H1 (cell line): ENCODE results near the gene SLC44A5. TPM values are rescaled to one million over a fixed set of nuclear protein-coding genes. Genes with fewer than 3 reads are reported as not detected.

Source experiments
- CTCF ChIA-PET: fragments of 300-600 bp; sonication (Branson Sonifier 250); formaldehyde crosslinking; loops from one replicate; lab custom pipeline; 2021; ENCODE audit not compliant: partially characterized antibody; lab: Charles Lee
- POLR2A ChIA-PET: fragments of 300-600 bp; sonication (Branson Sonifier 250); formaldehyde crosslinking; loops from one replicate; lab custom pipeline; 2021; ENCODE audit warnings: inconsistent platforms; ENCODE audit not compliant: partially characterized antibody; lab: Charles Lee
- DNase-seq, 2 experiments: peaks; one replicate each; pipeline versions ENCODE4 v3.0.0 to v3.0.0-alpha.2; 2010 to 2022; ENCODE audit warnings: low spot score in 2 of 2, low read depth in 1 of 2, mixed read lengths in 1 of 2
- FAIRE-seq: peaks from 2 replicates; lab custom pipeline; 2011; peaks lifted over from hg19 to GRCh38; lab: Jason Lieb, UNC
- H2AFZ ChIP-seq: 2 replicates; pipeline ENCODE4 v1.8.1; 2012; ENCODE audit warnings: low read length, inconsistent platforms
- H2AK5ac ChIP-seq: 2 replicates; pipeline ENCODE4 v1.6.1; 2013; ENCODE audit warnings: low read depth, low read length
- H2BK120ac ChIP-seq: replicated peaks from 2 replicates; pipeline ENCODE3; 2013; ENCODE audit warnings: low read depth, low read length, inconsistent platforms
- H2BK12ac ChIP-seq: 2 replicates; pipeline ENCODE4 v1.6.1; 2013; ENCODE audit warnings: low read depth, low read length
- H2BK15ac ChIP-seq: 2 replicates; pipeline ENCODE4 v1.6.1; 2013; ENCODE audit warnings: low read length
- H2BK20ac ChIP-seq: 2 replicates; pipeline ENCODE4 v1.6.1; 2013; ENCODE audit warnings: low read length
- H2BK5ac ChIP-seq: 2 replicates; pipeline ENCODE4 v1.6.1; 2013; ENCODE audit warnings: low read depth, low read length
- H3K14ac ChIP-seq: 2 replicates; pipeline ENCODE4 v1.6.1; 2013; ENCODE audit warnings: inconsistent platforms; ENCODE audit not compliant: insufficient read length
- H3K18ac ChIP-seq: 2 replicates; pipeline ENCODE4 v1.6.1; 2013; ENCODE audit warnings: low read length; ENCODE audit errors: extremely low read depth
- H3K23ac ChIP-seq: 2 replicates; pipeline ENCODE4 v1.6.1; 2013; ENCODE audit warnings: inconsistent platforms; ENCODE audit not compliant: insufficient read length
- H3K23me2 ChIP-seq: 2 replicates; pipeline ENCODE4 v1.6.1; 2013; ENCODE audit warnings: low read depth, low read length
- H3K27ac ChIP-seq: 2 replicates; pipeline ENCODE4 v1.6.1; 2011; ENCODE audit warnings: low read depth, low read length, inconsistent platforms
- H3K27me3 ChIP-seq, 4 experiments: replicated peaks in 1 of 4; 1 replicate in 1 of 4; 2 replicates in 3 of 4; pipeline versions ENCODE4 v1.6.1 to v1.8.1; 2011 to 2013; ENCODE audit warnings: low read length in 3 of 4, mild to moderate bottlenecking in 3 of 4, inconsistent platforms in 2 of 4, mixed read lengths in 2 of 4, moderate library complexity in 1 of 4; ENCODE audit not compliant: control insufficient read depth in 3 of 4, insufficient read depth in 3 of 4; ENCODE audit errors: extremely low read depth in 1 of 4
- H3K36me3 ChIP-seq, 4 experiments: 2 replicates each; pipeline versions ENCODE4 v1.6.1 to v1.8.1; 2011 to 2013; ENCODE audit warnings: mild to moderate bottlenecking in 4 of 4, low read length in 3 of 4, moderate library complexity in 2 of 4, control low read depth in 1 of 4, inconsistent platforms in 1 of 4; ENCODE audit not compliant: insufficient read depth in 4 of 4, control insufficient read depth in 2 of 4
- H3K4ac ChIP-seq: replicated peaks from 2 replicates; pipeline ENCODE3; 2013; ENCODE audit warnings: low read length, low read depth, mixed read lengths, inconsistent platforms; ENCODE audit not compliant: insufficient read length
- H3K4me1 ChIP-seq, 4 experiments: replicated peaks in 1 of 4; 1 replicate in 1 of 4; 2 replicates in 3 of 4; pipeline versions ENCODE4 v1.6.1 to v1.8.1; 2011 to 2013; ENCODE audit warnings: low read length in 3 of 4, inconsistent platforms in 2 of 4, mixed read lengths in 1 of 4; ENCODE audit not compliant: insufficient read depth in 4 of 4, control insufficient read depth in 3 of 4
- H3K4me2 ChIP-seq, 2 experiments: 2 replicates each; pipeline versions ENCODE4 v1.6.1 to v1.8.1; 2011 to 2013; ENCODE audit warnings: low read depth in 2 of 2, low read length in 2 of 2, control low read depth in 1 of 2, inconsistent platforms in 1 of 2, mild to moderate bottlenecking in 1 of 2; ENCODE audit not compliant: insufficient read depth in 1 of 2
- H3K4me3 ChIP-seq, 4 experiments: fragments of 200-600, 300-600 bp in 1 of 4; sonication (generic), shearing (Covaris generic), sonication (Bioruptor Twin) in 1 of 4; 2 replicates each; pipeline versions ENCODE4 v1.5.1 to v1.8.1; 2011 to 2016; ENCODE audit warnings: low read length in 4 of 4, low read depth in 3 of 4, control low read depth in 2 of 4, inconsistent platforms in 2 of 4, mild to moderate bottlenecking in 2 of 4, mixed read lengths in 1 of 4, moderate library complexity in 1 of 4; ENCODE audit not compliant: insufficient read depth in 2 of 4; ENCODE audit errors: extremely low read depth in 1 of 4
- H3K56ac ChIP-seq: replicated peaks from 2 replicates; pipeline ENCODE3; 2013; ENCODE audit warnings: low read depth, mild to moderate bottlenecking, mixed read lengths, low read length, inconsistent platforms; ENCODE audit not compliant: insufficient read length
- H3K79me1 ChIP-seq: 2 replicates; pipeline ENCODE4 v1.6.1; 2013; ENCODE audit warnings: low read depth, low read length, control low read depth
- H3K79me2 ChIP-seq, 2 experiments: 2 replicates each; pipeline versions ENCODE4 v1.6.1 to v1.8.1; 2012 to 2013; ENCODE audit warnings: low read length in 2 of 2, mild to moderate bottlenecking in 2 of 2, inconsistent platforms in 1 of 2; ENCODE audit not compliant: insufficient read depth in 2 of 2, control insufficient read depth in 1 of 2
- H3K9ac ChIP-seq, 4 experiments: replicated peaks in 1 of 4; 1 replicate in 1 of 4; 2 replicates in 3 of 4; pipeline versions ENCODE4 v1.6.1 to v1.8.1; 2011 to 2013; ENCODE audit warnings: low read depth in 3 of 4, low read length in 3 of 4, control low read depth in 2 of 4, mild to moderate bottlenecking in 2 of 4, moderate library complexity in 2 of 4, inconsistent platforms in 1 of 4; ENCODE audit errors: extremely low read depth in 1 of 4
- H3K9me3 ChIP-seq, 2 experiments: 2 replicates each; pipeline versions ENCODE4 v1.6.1 to v1.8.1; 2012 to 2013; ENCODE audit warnings: mild to moderate bottlenecking in 2 of 2, moderate library complexity in 2 of 2, control low read depth in 1 of 2, inconsistent platforms in 1 of 2, low read depth in 1 of 2, low read length in 1 of 2, mixed read lengths in 1 of 2; ENCODE audit not compliant: insufficient read depth in 2 of 2
- H4K20me1 ChIP-seq, 2 experiments: replicated peaks in 1 of 2; 2 replicates each; pipeline versions ENCODE3 to v1.8.1; 2011 to 2013; ENCODE audit warnings: inconsistent platforms in 2 of 2, low read length in 2 of 2, mild to moderate bottlenecking in 1 of 2; ENCODE audit not compliant: insufficient read depth in 2 of 2, control insufficient read depth in 1 of 2
- H4K5ac ChIP-seq: 2 replicates; pipeline ENCODE4 v1.6.1; 2013; ENCODE audit warnings: low read length, low read depth, mixed read lengths, inconsistent platforms; ENCODE audit not compliant: insufficient read length
- H4K8ac ChIP-seq: 2 replicates; pipeline ENCODE4 v1.8.0; 2013; ENCODE audit warnings: mild to moderate bottlenecking, moderate library complexity, low read length, inconsistent platforms; ENCODE audit not compliant: insufficient read depth; ENCODE audit errors: extremely low read depth
- H4K91ac ChIP-seq: replicated peaks from 2 replicates; pipeline ENCODE3; 2013; ENCODE audit warnings: low read length, mixed read lengths, inconsistent platforms; ENCODE audit not compliant: insufficient read length
- EP300 ChIP-seq, 2 experiments: IDR thresholded peaks; 1 replicate in 1 of 2; 2 replicates in 1 of 2; pipeline ENCODE4 v1.6.1; 2011 to 2012; ENCODE audit warnings: low read depth in 2 of 2, low read length in 2 of 2, mild to moderate bottlenecking in 2 of 2, borderline replicate concordance in 1 of 2, inconsistent platforms in 1 of 2, moderate library complexity in 1 of 2
- EZH2 ChIP-seq: fragments of 200-600 bp; sonication (generic); IDR thresholded peaks from 2 replicates; pipeline ENCODE4 v1.7.1; 2012; ENCODE audit warnings: low read depth, mild to moderate bottlenecking, moderate library complexity, low read length, inconsistent platforms; ENCODE audit not compliant: severe bottlenecking
- HDAC2 ChIP-seq, 2 experiments: fragments of 300-600 bp in 1 of 2; sonication (generic) in 1 of 2; IDR thresholded peaks; 2 replicates each; pipeline ENCODE4 v1.6.1; 2011 to 2012; ENCODE audit warnings: low read depth in 2 of 2, low read length in 2 of 2, mild to moderate bottlenecking in 2 of 2, moderate library complexity in 2 of 2, borderline replicate concordance in 1 of 2, inconsistent platforms in 1 of 2
- NANOG ChIP-seq: IDR thresholded peaks from 2 replicates; pipeline ENCODE4 v1.6.1; 2011; ENCODE audit warnings: low read length, low read depth, mild to moderate bottlenecking, inconsistent platforms; ENCODE audit not compliant: insufficient read depth, poor library complexity, severe bottlenecking
- PHF8 ChIP-seq: fragments of 200-600 bp; sonication (generic); conservative IDR thresholded peaks from 2 replicates; pipeline ENCODE4 v1.7.1; 2012; ENCODE audit warnings: low read depth, mild to moderate bottlenecking, inconsistent platforms, low read length, moderate library complexity
- POLR2A ChIP-seq, 2 experiments: IDR thresholded peaks; 1 replicate in 1 of 2; 2 replicates in 1 of 2; pipeline ENCODE4 v1.6.1; 2011; ENCODE audit warnings: low read depth in 2 of 2, low read length in 2 of 2, mild to moderate bottlenecking in 2 of 2; ENCODE audit errors: control extremely low read depth in 1 of 2
- SP2 ChIP-seq: IDR thresholded peaks from 2 replicates; pipeline ENCODE4 v1.6.1; 2012; ENCODE audit warnings: mild to moderate bottlenecking, low read length, inconsistent platforms
- TEAD4 ChIP-seq: IDR thresholded peaks from 2 replicates; pipeline ENCODE4 v1.6.1; 2012; ENCODE audit warnings: low read depth, low read length, inconsistent platforms, mixed read lengths
- YY1 ChIP-seq: IDR thresholded peaks from 2 replicates; pipeline ENCODE4 v1.6.1; 2011; ENCODE audit warnings: low read depth, mild to moderate bottlenecking, low read length
- WGBS, 2 experiments: shearing (Covaris generic) in 1 of 2; methylation state at CpG; one replicate each; pipeline versions ENCODE4 v1.1.6 to v1.1.7; 2013 to 2015; ENCODE audit warnings: low lambda C conversion rate in 2 of 2, mixed read lengths in 2 of 2, inconsistent platforms in 1 of 2, low coverage in 1 of 2, missing lambda C conversion rate in 1 of 2; ENCODE audit not compliant: insufficient replicate concordance in 2 of 2, insufficient coverage in 1 of 2, insufficient read length in 1 of 2; ENCODE audit errors: extremely low coverage in 1 of 2, missing lambda C conversion rate in 1 of 2; 5-methylcytosine and 5-hydroxymethylcytosine counted together
- polyA plus RNA-seq, 7 experiments: library from polyadenylated mRNA; depleted of rRNA in 3 of 7; stranded (reverse) in 5 of 7; unstranded in 2 of 7; fragments of >200 nt in 5 of 7; fragments of 200-250 nt in 2 of 7; gene quantifications; 1 replicate in 5 of 7; 2 replicates in 1 of 7; 4 replicates in 1 of 7; pipeline versions ENCODE4 v1.2.1 to v1.2.3, GENCODE V29; 2011 to 2013; ENCODE audit warnings: missing spikeins in 2 of 7, mixed read lengths in 2 of 7
- total RNA-seq: library from RNA; stranded (reverse); fragmentation: NEBNext Ultra II Directional; extraction: Animal tissue kit (Norgen Biotek cat#: 25700); gene quantifications from 2 replicates; pipeline ENCODE4 v1.2.1, GENCODE V29; 2021
- TF ChIP-seq, protein P1 (sequence below): IDR thresholded peaks from 2 replicates; pipeline ENCODE4 v1.6.1; 2012; ENCODE audit warnings: inconsistent platforms
- TF ChIP-seq, protein P2 (sequence below), 3 experiments: IDR thresholded peaks; 1 replicate in 2 of 3; 2 replicates in 1 of 3; pipeline versions ENCODE4 v1.5.1 to v1.6.1; 2011; ENCODE audit warnings: low read length in 3 of 3, mild to moderate bottlenecking in 3 of 3, inconsistent platforms in 2 of 3, low read depth in 1 of 3, moderate library complexity in 1 of 3; ENCODE audit not compliant: insufficient read depth in 1 of 3; ENCODE audit errors: control extremely low read depth in 1 of 3

Gene SLC44A5
- total and polyA plus RNA-seq, 2 of the 8 experiments (the other 6 are each of a cell fraction or from before 2014, with no cell fraction given): 1.8 to 3.3 TPM

DNA sequence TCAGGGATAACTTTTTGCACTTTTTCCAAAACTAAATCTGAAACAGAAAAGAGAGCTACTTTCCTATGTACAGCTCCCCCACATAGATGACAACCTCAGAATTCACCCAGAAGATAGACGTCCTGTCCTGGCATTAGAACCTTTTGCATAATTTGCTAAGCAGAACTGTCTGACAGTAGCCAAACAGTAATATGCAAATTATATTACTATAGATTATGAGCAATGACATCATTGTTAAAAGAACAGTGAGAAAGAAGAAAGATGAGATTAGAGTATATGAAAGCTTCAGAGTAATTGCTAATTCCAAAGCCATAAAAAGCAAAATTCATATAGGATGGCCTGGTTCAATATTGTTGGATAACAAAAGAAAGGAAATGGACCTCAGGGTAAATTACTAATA, 43.7 kb downstream of the SLC44A5 start:
- Histone ChIP-seq H3K9me3 (no peaks in the 10 kb centered on the region), H3K36me3 (no peaks in the 10 kb centered on the region), H2BK20ac (no peak overlapping the region), H3K27ac (no peak overlapping the region), H3K27me3 (no peaks in the 10 kb centered on the region), H3K4me1 (no peaks in the 10 kb centered on the region), H4K5ac (no peak overlapping the region), H4K8ac (no peak overlapping the region), H3K23me2 (no peaks in the 10 kb centered on the region), H3K4ac (no peak overlapping the region), H3K18ac (no peak overlapping the region), H2BK120ac (no peak overlapping the region), H3K9ac (no peak overlapping the region), H2BK5ac (no peak overlapping the region), H2AFZ (no peak overlapping the region), H2AK5ac (no peak overlapping the region), H3K56ac (no peak overlapping the region), H4K91ac (no peak overlapping the region), H3K23ac (no peak overlapping the region), H3K14ac (no peak overlapping the region), H2BK12ac (no peak overlapping the region), H2BK15ac (no peak overlapping the region), H3K79me2 (no peaks in the 10 kb centered on the region), H3K79me1 (no peaks in the 10 kb centered on the region), H3K4me2 (no peak overlapping the region), H3K4me3 (no peak overlapping the region), H4K20me1 (no peaks in the 10 kb centered on the region)
- WGBS, 2 experiments: 83% methylated on average over 1 of the region's 1 CpG; no CpG with 5 or more reads in 1 of the 2 experiments
- DNase-seq (no peak), FAIRE-seq (no peak)
- ChIA-PET POLR2A (no interaction called here), CTCF (no interaction called here)
- TF ChIP-seq EZH2 (no peak), YY1 (no peak), PHF8 (no peak), TEAD4 (no peak), HDAC2 (IDR thresholded peaks at IDR 0.05; ENCODE audit: borderline replicate concordance in 1 of 2, low read depth in 2 of 2, low read length in 2 of 2) (no peak), POLR2A (IDR thresholded peaks at IDR 0.05; ENCODE audit: control extremely low read depth in 1 of 2, low read depth in 2 of 2, low read length in 2 of 2) (no peak), SP2 (no peak), NANOG (no peak), EP300 (IDR thresholded peaks at IDR 0.05; ENCODE audit: borderline replicate concordance in 1 of 2, low read depth in 2 of 2, low read length in 2 of 2) (no peak)
- TF ChIP-seq, protein P1, sequence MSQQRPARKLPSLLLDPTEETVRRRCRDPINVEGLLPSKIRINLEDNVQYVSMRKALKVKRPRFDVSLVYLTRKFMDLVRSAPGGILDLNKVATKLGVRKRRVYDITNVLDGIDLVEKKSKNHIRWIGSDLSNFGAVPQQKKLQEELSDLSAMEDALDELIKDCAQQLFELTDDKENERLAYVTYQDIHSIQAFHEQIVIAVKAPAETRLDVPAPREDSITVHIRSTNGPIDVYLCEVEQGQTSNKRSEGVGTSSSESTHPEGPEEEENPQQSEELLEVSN: no peak
- TF ChIP-seq, protein P2, sequence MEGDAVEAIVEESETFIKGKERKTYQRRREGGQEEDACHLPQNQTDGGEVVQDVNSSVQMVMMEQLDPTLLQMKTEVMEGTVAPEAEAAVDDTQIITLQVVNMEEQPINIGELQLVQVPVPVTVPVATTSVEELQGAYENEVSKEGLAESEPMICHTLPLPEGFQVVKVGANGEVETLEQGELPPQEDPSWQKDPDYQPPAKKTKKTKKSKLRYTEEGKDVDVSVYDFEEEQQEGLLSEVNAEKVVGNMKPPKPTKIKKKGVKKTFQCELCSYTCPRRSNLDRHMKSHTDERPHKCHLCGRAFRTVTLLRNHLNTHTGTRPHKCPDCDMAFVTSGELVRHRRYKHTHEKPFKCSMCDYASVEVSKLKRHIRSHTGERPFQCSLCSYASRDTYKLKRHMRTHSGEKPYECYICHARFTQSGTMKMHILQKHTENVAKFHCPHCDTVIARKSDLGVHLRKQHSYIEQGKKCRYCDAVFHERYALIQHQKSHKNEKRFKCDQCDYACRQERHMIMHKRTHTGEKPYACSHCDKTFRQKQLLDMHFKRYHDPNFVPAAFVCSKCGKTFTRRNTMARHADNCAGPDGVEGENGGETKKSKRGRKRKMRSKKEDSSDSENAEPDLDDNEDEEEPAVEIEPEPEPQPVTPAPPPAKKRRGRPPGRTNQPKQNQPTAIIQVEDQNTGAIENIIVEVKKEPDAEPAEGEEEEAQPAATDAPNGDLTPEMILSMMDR (IDR thresholded peaks at IDR 0.05; ENCODE audit: control extremely low read depth in 1 of 3, insufficient read depth in 1 of 3, low read depth in 1 of 3, low read length in 3 of 3): no peak
